ENCODE results near the gene CDK8. TPM values are rescaled to one million over a fixed set of nuclear protein-coding genes. Genes with fewer than 3 reads are reported as not detected.
A peak's percentile ranks its signal among the peaks of the same experiment; 100 is the strongest.
"Not testable (repeated sequence)": the region's sequence is repeated elsewhere in the genome, so short reads cannot be mapped to it uniquely, and the experiment has no call there.

The CDK8 gene
- total RNA-seq, 1 donor, result 17.7 TPM

DNA sequence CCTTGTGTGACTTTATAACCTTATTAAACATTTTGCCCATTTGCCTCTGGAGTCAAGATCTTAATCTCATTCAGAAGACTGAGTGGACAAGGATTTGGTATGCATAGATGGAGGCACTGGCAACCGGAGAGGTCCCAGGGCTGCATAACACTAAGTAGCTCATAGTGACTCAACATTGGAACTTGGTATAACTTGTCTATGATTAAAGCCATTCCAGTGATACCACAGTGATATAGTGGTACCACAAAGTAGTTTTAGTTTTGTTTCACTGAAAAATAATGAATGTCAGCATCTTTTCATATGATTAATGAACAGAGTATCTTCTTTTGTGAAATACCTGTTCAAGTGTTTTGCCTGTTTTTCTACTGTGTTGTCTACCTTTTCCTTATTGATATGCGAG lies 26.4 kb downstream of the CDK8 start:
- Histone ChIP-seq H3K4me3 (ENCODE audit: insufficient read depth, low read length) (peak overlapping the region; percentile 2), H2AFZ (ENCODE audit: low read length) (no peak overlapping the region), H4K20me1 (ENCODE audit: insufficient read depth, low read length) (no peaks in the 10 kb centered on the region), H3K36me3 (ENCODE audit: insufficient read depth, low read length) (no peaks in the 10 kb centered on the region), H3K79me2 (ENCODE audit: insufficient read depth, low read length) (peaks cover 37% of the 10 kb centered on the region), H3K9me3 (ENCODE audit: low read depth, low read length) (no peaks in the 10 kb centered on the region), H3K27ac (ENCODE audit: low read depth, low read length) (peak overlapping the region; percentile 38), H3K4me1 (ENCODE audit: insufficient read depth, low read length) (peaks cover 10% of the 10 kb centered on the region), H3K4me2 (ENCODE audit: insufficient read depth, low read length) (peak overlapping the region; percentile 34), H3K27me3 (ENCODE audit: insufficient read depth, low read length) (no peaks in the 10 kb centered on the region)
- TF ChIP-seq, protein P1, sequence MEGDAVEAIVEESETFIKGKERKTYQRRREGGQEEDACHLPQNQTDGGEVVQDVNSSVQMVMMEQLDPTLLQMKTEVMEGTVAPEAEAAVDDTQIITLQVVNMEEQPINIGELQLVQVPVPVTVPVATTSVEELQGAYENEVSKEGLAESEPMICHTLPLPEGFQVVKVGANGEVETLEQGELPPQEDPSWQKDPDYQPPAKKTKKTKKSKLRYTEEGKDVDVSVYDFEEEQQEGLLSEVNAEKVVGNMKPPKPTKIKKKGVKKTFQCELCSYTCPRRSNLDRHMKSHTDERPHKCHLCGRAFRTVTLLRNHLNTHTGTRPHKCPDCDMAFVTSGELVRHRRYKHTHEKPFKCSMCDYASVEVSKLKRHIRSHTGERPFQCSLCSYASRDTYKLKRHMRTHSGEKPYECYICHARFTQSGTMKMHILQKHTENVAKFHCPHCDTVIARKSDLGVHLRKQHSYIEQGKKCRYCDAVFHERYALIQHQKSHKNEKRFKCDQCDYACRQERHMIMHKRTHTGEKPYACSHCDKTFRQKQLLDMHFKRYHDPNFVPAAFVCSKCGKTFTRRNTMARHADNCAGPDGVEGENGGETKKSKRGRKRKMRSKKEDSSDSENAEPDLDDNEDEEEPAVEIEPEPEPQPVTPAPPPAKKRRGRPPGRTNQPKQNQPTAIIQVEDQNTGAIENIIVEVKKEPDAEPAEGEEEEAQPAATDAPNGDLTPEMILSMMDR (IDR thresholded peaks at IDR 0.05; ENCODE audit: extremely low read depth, low read depth, low read length), result no peak
- DNase-seq (ENCODE audit: insufficient read length, low spot score, missing footprints), result peak; percentile 85

DNA sequence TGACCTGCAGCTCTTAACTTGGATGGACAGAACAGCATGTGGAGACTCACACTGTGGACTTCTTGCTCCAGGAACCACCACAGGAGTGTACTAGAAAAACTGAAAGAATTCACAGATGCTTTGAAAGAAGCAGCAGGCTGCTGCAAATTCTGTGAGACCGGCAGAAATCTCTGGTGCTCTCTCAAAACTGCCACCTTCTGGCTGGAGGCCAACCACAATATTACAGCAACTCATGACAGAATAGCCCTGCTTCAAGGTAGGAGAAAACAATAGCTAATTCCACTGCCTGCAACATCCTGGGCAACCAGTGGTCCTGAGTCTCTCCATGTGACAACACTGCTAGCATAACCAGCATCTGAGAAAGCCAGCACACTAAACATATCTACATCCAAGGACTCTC lies 26.9 kb downstream of the CDK8 start:
- Histone ChIP-seq H3K27ac (ENCODE audit: low read depth, low read length) (peak overlapping the region; percentile 38), H3K4me2 (ENCODE audit: insufficient read depth, low read length) (peak overlapping the region; percentile 34), H3K79me2 (ENCODE audit: insufficient read depth, low read length) (peaks cover 35% of the 10 kb centered on the region), H3K27me3 (ENCODE audit: insufficient read depth, low read length) (no peaks in the 10 kb centered on the region), H4K20me1 (ENCODE audit: insufficient read depth, low read length) (no peaks in the 10 kb centered on the region), H3K9me3 (ENCODE audit: low read depth, low read length) (no peaks in the 10 kb centered on the region), H3K4me1 (ENCODE audit: insufficient read depth, low read length) (peaks cover 16% of the 10 kb centered on the region), H3K4me3 (ENCODE audit: insufficient read depth, low read length) (peak overlapping the region; percentile 2), H2AFZ (ENCODE audit: low read length) (no peak overlapping the region), H3K36me3 (ENCODE audit: insufficient read depth, low read length) (no peaks in the 10 kb centered on the region)
- DNase-seq (ENCODE audit: insufficient read length, low spot score, missing footprints), result no peak
- TF ChIP-seq, protein P1 (IDR thresholded peaks at IDR 0.05; ENCODE audit: extremely low read depth, low read depth, low read length), result no peak

GRCh38 chr13:26285911-26286310 lies 32.0 kb downstream of the CDK8 start:
- not testable (repeated sequence) for H3K36me3 ChIP-seq (ENCODE audit: insufficient read depth, low read length); H2AFZ ChIP-seq (ENCODE audit: low read length); H3K9me3 ChIP-seq (ENCODE audit: low read depth, low read length); H3K4me3 ChIP-seq (ENCODE audit: insufficient read depth, low read length); H4K20me1 ChIP-seq (ENCODE audit: insufficient read depth, low read length); H3K27me3 ChIP-seq (ENCODE audit: insufficient read depth, low read length); H3K27ac ChIP-seq (ENCODE audit: low read depth, low read length); H3K4me2 ChIP-seq (ENCODE audit: insufficient read depth, low read length); DNase-seq (ENCODE audit: insufficient read length, low spot score, missing footprints); H3K4me1 ChIP-seq (ENCODE audit: insufficient read depth, low read length)
- peaks cover 10% of the 10 kb centered on the region for H3K79me2 ChIP-seq (ENCODE audit: insufficient read depth, low read length)

DNA sequence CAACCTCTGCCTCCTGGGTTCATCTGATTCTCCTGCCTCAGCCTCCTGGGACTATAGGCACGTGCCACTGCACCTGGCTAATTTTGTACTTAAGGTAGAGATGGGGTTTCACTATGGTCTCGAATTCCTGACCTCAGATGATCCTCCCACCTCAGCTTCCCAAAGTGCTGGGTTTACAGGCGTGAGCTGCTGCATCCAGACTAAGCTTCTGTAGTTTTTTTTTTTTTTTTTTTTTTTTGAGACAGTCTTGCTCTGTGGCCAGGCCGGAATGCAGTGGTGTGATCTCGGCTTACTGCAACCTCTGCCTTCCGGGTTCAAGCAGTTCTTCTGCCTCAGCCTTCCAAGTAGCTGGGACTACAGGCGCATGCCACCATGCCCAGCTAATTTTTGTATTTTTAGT lies 34.9 kb downstream of the CDK8 start:
- H3K27ac ChIP-seq (ENCODE audit: low read depth, low read length); H3K27me3 ChIP-seq (ENCODE audit: insufficient read depth, low read length); DNase-seq (ENCODE audit: insufficient read length, low spot score, missing footprints); H3K4me1 ChIP-seq (ENCODE audit: insufficient read depth, low read length); H3K36me3 ChIP-seq (ENCODE audit: insufficient read depth, low read length); H3K9me3 ChIP-seq (ENCODE audit: low read depth, low read length); H4K20me1 ChIP-seq (ENCODE audit: insufficient read depth, low read length); H2AFZ ChIP-seq (ENCODE audit: low read length); H3K4me3 ChIP-seq (ENCODE audit: insufficient read depth, low read length); H3K4me2 ChIP-seq (ENCODE audit: insufficient read depth, low read length): not testable (repeated sequence)
- peaks cover 23% of the 10 kb centered on the region for H3K79me2 ChIP-seq (ENCODE audit: insufficient read depth, low read length)

DNA sequence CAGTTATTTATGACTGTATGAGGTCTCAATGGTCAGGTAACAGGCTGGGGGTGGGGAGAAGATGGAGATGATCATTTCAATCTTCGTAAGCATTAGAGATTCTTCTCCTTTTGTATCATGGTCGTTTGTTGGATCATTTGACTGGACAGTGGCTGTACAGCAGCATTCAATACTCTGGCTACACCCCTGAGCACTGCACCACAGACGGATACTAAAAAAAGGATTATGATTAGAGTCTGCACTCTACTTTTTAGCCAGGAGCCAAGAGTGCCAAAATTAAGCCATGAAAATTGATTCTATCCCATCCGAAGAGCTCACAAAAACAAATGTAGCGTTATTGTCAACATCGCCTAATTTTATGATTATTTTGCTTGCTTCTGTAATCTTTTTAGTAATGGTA lies 41.9 kb downstream of the CDK8 start:
- Histone ChIP-seq H3K9me3 (ENCODE audit: low read depth, low read length) (no peaks in the 10 kb centered on the region), H3K36me3 (ENCODE audit: insufficient read depth, low read length) (no peaks in the 10 kb centered on the region), H3K4me1 (ENCODE audit: insufficient read depth, low read length) (peaks cover 26% of the 10 kb centered on the region), H2AFZ (ENCODE audit: low read length) (no peak overlapping the region), H3K27me3 (ENCODE audit: insufficient read depth, low read length) (no peaks in the 10 kb centered on the region), H3K79me2 (ENCODE audit: insufficient read depth, low read length) (peaks cover 74% of the 10 kb centered on the region), H3K4me3 (ENCODE audit: insufficient read depth, low read length) (no peak overlapping the region), H4K20me1 (ENCODE audit: insufficient read depth, low read length) (peaks cover 13% of the 10 kb centered on the region), H3K27ac (ENCODE audit: low read depth, low read length) (no peak overlapping the region), H3K4me2 (ENCODE audit: insufficient read depth, low read length) (no peak overlapping the region)
- TF ChIP-seq, protein P1 (IDR thresholded peaks at IDR 0.05; ENCODE audit: extremely low read depth, low read depth, low read length), result no peak
- no peak for DNase-seq (ENCODE audit: insufficient read length, low spot score, missing footprints)

Measured in osteoblast (primary cell).